Keratinocyte (primary cell): Measurements from ENCODE around the gene GCK. TPM values are rescaled to one million over a fixed set of nuclear protein-coding genes. Genes with fewer than 3 reads are reported as not detected.

Source experiments
- DNase-seq: peaks from one replicate; pipeline ENCODE4 v3.0.0-alpha.2; 2011; ENCODE audit warnings: low read depth, missing footprints, low spot score
- FAIRE-seq: peaks from 2 replicates; lab custom pipeline; 2011; peaks lifted over from hg19 to GRCh38; lab: Jason Lieb, UNC
- H2AFZ ChIP-seq: 2 replicates; pipeline ENCODE4 v1.6.0; 2012; ENCODE audit warnings: low read length, control low read depth, inconsistent platforms; ENCODE audit not compliant: control insufficient read depth
- H3K27ac ChIP-seq: 2 replicates; pipeline ENCODE4 v1.5.1; 2011; ENCODE audit warnings: low read length; ENCODE audit not compliant: control insufficient read depth, insufficient read depth
- H3K27me3 ChIP-seq: 3 replicates; pipeline ENCODE4 v1.6.0; 2011; ENCODE audit warnings: low read length; ENCODE audit not compliant: control insufficient read depth, insufficient read depth; ENCODE audit errors: extremely low read depth
- H3K36me3 ChIP-seq, 2 experiments: 2 replicates in 1 of 2; 3 replicates in 1 of 2; pipeline ENCODE4 v1.5.1; 2011; ENCODE audit warnings: low read length in 2 of 2, mild to moderate bottlenecking in 1 of 2; ENCODE audit not compliant: control insufficient read depth in 2 of 2, insufficient read depth in 2 of 2; ENCODE audit errors: extremely low read depth in 1 of 2
- H3K4me1 ChIP-seq: 3 replicates; pipeline ENCODE4 v1.5.1; 2011; ENCODE audit warnings: low read length; ENCODE audit not compliant: control insufficient read depth, insufficient read depth; ENCODE audit errors: extremely low read depth
- H3K4me2 ChIP-seq: 3 replicates; pipeline ENCODE4 v1.6.0; 2011; ENCODE audit warnings: low read depth, low read length; ENCODE audit not compliant: control insufficient read depth, insufficient read depth; ENCODE audit errors: extremely low read depth
- H3K4me3 ChIP-seq, 3 experiments: fragments of 200-600 bp in 1 of 3; sonication (generic) in 1 of 3; 2 replicates in 2 of 3; 3 replicates in 1 of 3; pipeline ENCODE4 v1.5.1; 2011 to 2016; ENCODE audit warnings: low read length in 3 of 3, mild to moderate bottlenecking in 3 of 3, control low read depth in 2 of 3, inconsistent platforms in 1 of 3, low read depth in 1 of 3, mixed read lengths in 1 of 3, mixed run types in 1 of 3, moderate library complexity in 1 of 3; ENCODE audit not compliant: control insufficient read depth in 2 of 3, insufficient read depth in 2 of 3; ENCODE audit errors: extremely low read depth in 1 of 3
- H3K79me2 ChIP-seq: 2 replicates; pipeline ENCODE4 v1.6.0; 2012; ENCODE audit warnings: low read length; ENCODE audit not compliant: control insufficient read depth, insufficient read depth
- H3K9ac ChIP-seq: 3 replicates; pipeline ENCODE4 v1.6.0; 2011; ENCODE audit warnings: low read length; ENCODE audit not compliant: control insufficient read depth, insufficient read depth; ENCODE audit errors: extremely low read depth
- H3K9me1 ChIP-seq: 3 replicates; pipeline ENCODE4 v1.6.0; 2011; ENCODE audit warnings: low read length; ENCODE audit not compliant: control insufficient read depth, insufficient read depth; ENCODE audit errors: extremely low read depth
- H3K9me3 ChIP-seq: 2 replicates; pipeline ENCODE4 v1.5.1; 2012; ENCODE audit warnings: low read depth, low read length; ENCODE audit not compliant: control insufficient read depth
- H4K20me1 ChIP-seq: 3 replicates; pipeline ENCODE4 v1.6.0; 2011; ENCODE audit warnings: low read length; ENCODE audit not compliant: control insufficient read depth, insufficient read depth; ENCODE audit errors: extremely low read depth
- CTCF ChIP-seq, 3 experiments: IDR thresholded peaks in 1 of 3; conservative IDR thresholded peaks in 1 of 3; optimal IDR thresholded peaks in 1 of 3; 2 replicates in 2 of 3; 3 replicates in 1 of 3; pipeline versions ENCODE3 to v1.5.1; 2011; ENCODE audit warnings: low read length in 3 of 3, mild to moderate bottlenecking in 3 of 3, moderate library complexity in 2 of 3, control low read depth in 1 of 3, inconsistent platforms in 1 of 3; ENCODE audit not compliant: insufficient read depth in 2 of 3; ENCODE audit errors: extremely low read depth in 1 of 3
- EZH2 ChIP-seq: IDR thresholded peaks from one replicate; pipeline ENCODE4 v1.6.1; 2012; ENCODE audit warnings: inconsistent platforms, mild to moderate bottlenecking, low read length, moderate library complexity
- dilution Hi-C: fragments of 300-500 bp; cut with MboI; formaldehyde crosslinking; loops from one replicate; pipeline ENCODE4 v1.7.0; 2020; ENCODE audit warnings: low sequenced_read_pairs; ENCODE audit not compliant: extremely low pct_ligation_motif_present
- polyA plus RNA-seq, 5 experiments: library from polyadenylated mRNA; depleted of rRNA in 3 of 5; stranded (reverse) in 3 of 5; stranded (forward) in 1 of 5; unstranded in 1 of 5; fragments of >200 nt; gene quantifications; 1 replicate in 1 of 5; 2 replicates in 3 of 5; 3 replicates in 1 of 5; pipeline versions ENCODE4 v1.2.1 to v1.2.3, GENCODE V29; 2011 to 2012; ENCODE audit warnings: missing spikeins in 2 of 5, low read depth in 1 of 5, low replicate concordance in 1 of 5

The GCK gene
- polyA plus RNA-seq, 1 donor (not counting 4 experiments of a cell fraction or from before 2014, with no cell fraction given) = not detected

GRCh38 chr7:44112231-44112996 lies 76.8 kb downstream of the GCK start:
- FAIRE-seq (no peak), DNase-seq (no peak)
- Histone ChIP-seq H3K27me3 (no peaks in the 10 kb centered on the region), H3K4me1 (no peaks in the 10 kb centered on the region), H3K4me3 (no peak overlapping the region), H3K9ac (no peak overlapping the region), H4K20me1 (no peaks in the 10 kb centered on the region), H3K9me3 (no peaks in the 10 kb centered on the region), H3K4me2 (no peak overlapping the region), H2AFZ (no peak overlapping the region), H3K9me1 (no peaks in the 10 kb centered on the region), H3K36me3 (peaks cover 4 to 21% of the 10 kb centered on the region in 2 experiments), H3K79me2 (no peaks in the 10 kb centered on the region), H3K27ac (no peak overlapping the region)
- dilution Hi-C loops = no loop called here
- TF ChIP-seq EZH2 (no peak), CTCF (optimal IDR thresholded peaks at IDR 0.05 in 1 of 3, IDR thresholded peaks at IDR 0.05 in 1 of 3, conservative IDR thresholded peaks at IDR 0.05 in 1 of 3; ENCODE audit: extremely low read depth in 1 of 3, insufficient read depth in 2 of 3, low read length in 3 of 3) (no peak)

GRCh38 chr7:44111761-44112160 lies 77.5 kb downstream of the GCK start:
- Histone ChIP-seq H3K4me1 (no peaks in the 10 kb centered on the region), H3K9me3 (no peaks in the 10 kb centered on the region), H3K9me1 (no peaks in the 10 kb centered on the region), H3K27ac (no peak overlapping the region), H3K4me3 (no peak overlapping the region), H3K4me2 (no peak overlapping the region), H3K79me2 (no peaks in the 10 kb centered on the region), H2AFZ (no peak overlapping the region), H3K9ac (no peak overlapping the region), H4K20me1 (no peaks in the 10 kb centered on the region), H3K36me3 (peaks cover 4 to 17% of the 10 kb centered on the region in 2 experiments), H3K27me3 (no peaks in the 10 kb centered on the region)
- DNase-seq (no peak), FAIRE-seq (no peak)
- TF ChIP-seq EZH2 (no peak), CTCF (optimal IDR thresholded peaks at IDR 0.05 in 1 of 3, IDR thresholded peaks at IDR 0.05 in 1 of 3, conservative IDR thresholded peaks at IDR 0.05 in 1 of 3; ENCODE audit: extremely low read depth in 1 of 3, insufficient read depth in 2 of 3, low read length in 3 of 3) (no peak)
- dilution Hi-C loops = no loop called here
